ENCODE measurements around the gene FYB1. TPM values are rescaled to one million over a fixed set of nuclear protein-coding genes. Genes with fewer than 3 reads are reported as not detected.

FYB1 gene
- total RNA-seq, 1 donor from 2014 or later = not detected

GRCh38 chr5:39172593-39172992, 46.8 kb downstream of the FYB1 start:
- Mint-ChIP-seq H3K27me3 (ENCODE audit: unreplicated experiment) (no peaks in the 10 kb centered on the region), H3K4me3 (ENCODE audit: unreplicated experiment) (no peak overlapping the region), H3K4me1 (ENCODE audit: low read depth, unreplicated experiment) (no peaks in the 10 kb centered on the region), H3K9me3 (ENCODE audit: unreplicated experiment) (no peaks in the 10 kb centered on the region), H3K27ac (ENCODE audit: unreplicated experiment) (no peak overlapping the region), H3K36me3 (ENCODE audit: unreplicated experiment) (no peaks in the 10 kb centered on the region)
- no peak for DNase-seq
- TF ChIP-seq CTCF (IDR thresholded peaks at IDR 0.05; ENCODE audit: partially characterized antibody, unreplicated experiment) = no peak

- Mint-ChIP-seq H3K27me3 (ENCODE audit: unreplicated experiment) (no peaks in the 10 kb centered on the region), H3K36me3 (ENCODE audit: unreplicated experiment) (no peaks in the 10 kb centered on the region), H3K4me1 (ENCODE audit: low read depth, unreplicated experiment) (no peaks in the 10 kb centered on the region), H3K4me3 (ENCODE audit: unreplicated experiment) (no peak overlapping the region), H3K9me3 (ENCODE audit: unreplicated experiment) (no peaks in the 10 kb centered on the region), H3K27ac (ENCODE audit: unreplicated experiment) (no peak overlapping the region)
- DNase-seq = no peak
- no peak for TF ChIP-seq CTCF (IDR thresholded peaks at IDR 0.05; ENCODE audit: partially characterized antibody, unreplicated experiment)
Measured at GRCh38 chr5:39171647-39172046, 47.7 kb downstream of the FYB1 start.

- TF ChIP-seq CTCF (IDR thresholded peaks at IDR 0.05; ENCODE audit: partially characterized antibody, unreplicated experiment) = no peak
- Mint-ChIP-seq H3K9me3 (ENCODE audit: unreplicated experiment) (no peaks in the 10 kb centered on the region), H3K4me3 (ENCODE audit: unreplicated experiment) (no peak overlapping the region), H3K27me3 (ENCODE audit: unreplicated experiment) (no peaks in the 10 kb centered on the region), H3K4me1 (ENCODE audit: low read depth, unreplicated experiment) (no peaks in the 10 kb centered on the region), H3K36me3 (ENCODE audit: unreplicated experiment) (no peaks in the 10 kb centered on the region), H3K27ac (ENCODE audit: unreplicated experiment) (no peak overlapping the region)
- DNase-seq = no peak
Measured at GRCh38 chr5:39169081-39169480, 50.3 kb downstream of the FYB1 start.

GRCh38 chr5:39167972-39168342, 51.4 kb downstream of the FYB1 start:
- H3K27me3 Mint-ChIP-seq (ENCODE audit: unreplicated experiment) = no peaks in the 10 kb centered on the region
- no peak overlapping the region for H3K4me3 Mint-ChIP-seq (ENCODE audit: unreplicated experiment)
- no peak for TF ChIP-seq CTCF (IDR thresholded peaks at IDR 0.05; ENCODE audit: partially characterized antibody, unreplicated experiment)
- no peak for DNase-seq
- H3K4me1 Mint-ChIP-seq (ENCODE audit: low read depth, unreplicated experiment) = no peaks in the 10 kb centered on the region
- H3K36me3 Mint-ChIP-seq (ENCODE audit: unreplicated experiment) = no peaks in the 10 kb centered on the region
- no peaks in the 10 kb centered on the region for H3K9me3 Mint-ChIP-seq (ENCODE audit: unreplicated experiment)
- no peak overlapping the region for H3K27ac Mint-ChIP-seq (ENCODE audit: unreplicated experiment)

- no peaks in the 10 kb centered on the region for H3K27me3 Mint-ChIP-seq (ENCODE audit: unreplicated experiment)
- no peaks in the 10 kb centered on the region for H3K9me3 Mint-ChIP-seq (ENCODE audit: unreplicated experiment)
- TF ChIP-seq CTCF (IDR thresholded peaks at IDR 0.05; ENCODE audit: partially characterized antibody, unreplicated experiment) = no peak
- H3K4me1 Mint-ChIP-seq (ENCODE audit: low read depth, unreplicated experiment) = no peaks in the 10 kb centered on the region
- H3K36me3 Mint-ChIP-seq (ENCODE audit: unreplicated experiment) = no peaks in the 10 kb centered on the region
- no peak overlapping the region for H3K4me3 Mint-ChIP-seq (ENCODE audit: unreplicated experiment)
- DNase-seq = no peak
- H3K27ac Mint-ChIP-seq (ENCODE audit: unreplicated experiment) = no peak overlapping the region
Measured at GRCh38 chr5:39167141-39167971, 52.0 kb downstream of the FYB1 start.

Measured in glutamatergic neuron (in vitro differentiated cells).